Osteocyte (in vitro differentiated cells): ENCODE measurements around the gene ZDHHC14. TPM values are rescaled to one million over a fixed set of nuclear protein-coding genes. Genes with fewer than 3 reads are reported as not detected.
"Not testable (repeated sequence)": the region's sequence is repeated elsewhere in the genome, so short reads cannot be mapped to it uniquely, and the experiment has no call there.

Source experiments
- DNase-seq: peaks from one replicate; pipeline ENCODE4 v3.0.0; 2021; ENCODE audit warnings: mixed read lengths; ENCODE audit not compliant: unreplicated experiment; ENCODE audit errors: extremely low spot score
- H3K27ac Mint-ChIP-seq: one replicate; pipeline ENCODE4 v1.8.0; 2021; ENCODE audit warnings: mild to moderate bottlenecking, mixed read lengths; ENCODE audit not compliant: unreplicated experiment
- H3K27me3 Mint-ChIP-seq: one replicate; pipeline ENCODE4 v1.8.0; 2021; ENCODE audit warnings: mixed read lengths; ENCODE audit not compliant: unreplicated experiment
- H3K36me3 Mint-ChIP-seq: one replicate; pipeline ENCODE4 v1.8.0; 2021; ENCODE audit warnings: mixed read lengths; ENCODE audit not compliant: unreplicated experiment
- H3K4me1 Mint-ChIP-seq: one replicate; pipeline ENCODE4 v1.8.0; 2021; ENCODE audit warnings: mixed read lengths; ENCODE audit not compliant: unreplicated experiment
- H3K4me3 Mint-ChIP-seq: one replicate; pipeline ENCODE4 v1.8.0; 2021; ENCODE audit warnings: mild to moderate bottlenecking, moderate library complexity, mixed read lengths; ENCODE audit not compliant: unreplicated experiment
- H3K9me3 Mint-ChIP-seq: one replicate; pipeline ENCODE4 v1.8.0; 2021; ENCODE audit warnings: mixed read lengths; ENCODE audit not compliant: unreplicated experiment
- total RNA-seq: library from RNA; stranded (reverse); gene quantifications from 2 replicates; pipeline ENCODE4 v1.2.1, GENCODE V29; 2021
- TF ChIP-seq, protein P1 (sequence below): fragments of 200-600 bp; sonication (generic); IDR thresholded peaks from 2 replicates; pipeline ENCODE4 v1.5.0; 2021; ENCODE audit warnings: antibody characterized with exemption, mild to moderate bottlenecking, moderate library complexity

The ZDHHC14 gene
- total RNA-seq, 1 donor from 2014 or later = 9.1 TPM

DNA sequence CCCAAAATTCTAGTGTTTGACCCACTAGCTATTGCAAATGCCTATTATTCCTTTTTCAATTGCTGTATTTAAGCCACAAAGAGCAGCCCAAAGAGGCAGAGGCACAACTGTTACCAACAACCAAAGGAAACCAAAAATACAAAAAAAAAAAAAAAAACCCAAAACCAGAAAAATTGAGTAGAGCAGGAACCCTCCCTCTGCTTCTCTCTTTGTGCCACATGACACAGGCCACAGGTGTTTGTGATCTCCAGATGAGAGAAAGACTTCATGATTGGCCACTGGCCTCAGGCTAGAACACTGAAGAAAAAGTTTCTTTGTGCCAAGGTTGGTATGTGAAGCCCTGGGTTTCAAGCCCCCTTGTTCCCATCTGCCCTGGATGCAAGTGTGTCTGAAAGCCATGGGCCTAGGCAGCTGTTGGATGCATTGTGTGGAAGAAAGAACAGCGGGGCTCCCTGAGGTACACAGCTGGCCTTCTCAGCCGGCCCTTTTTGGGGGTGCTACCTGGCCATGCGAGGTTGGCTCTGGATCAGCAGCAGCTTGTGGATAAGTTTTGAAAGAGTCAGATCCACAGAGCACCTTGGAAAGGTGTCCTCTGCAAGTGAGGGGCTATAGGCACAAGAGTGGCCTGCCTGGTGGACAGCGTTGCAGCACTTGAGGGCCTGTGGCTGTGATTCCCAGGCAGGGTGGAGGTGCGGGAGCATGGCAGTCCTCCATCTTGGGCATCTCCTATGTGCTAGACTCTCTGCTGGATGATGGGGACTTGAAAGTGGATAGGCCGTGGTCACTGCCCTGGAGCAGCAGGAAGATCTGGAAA, 204.5 kb downstream of the ZDHHC14 start:
- peaks cover 3% of the 10 kb centered on the region for H3K36me3 Mint-ChIP-seq
- H3K27ac Mint-ChIP-seq = no peak overlapping the region
- no peak overlapping the region for H3K4me3 Mint-ChIP-seq
- H3K4me1 Mint-ChIP-seq = peaks cover 5% of the 10 kb centered on the region
- TF ChIP-seq, protein P1, sequence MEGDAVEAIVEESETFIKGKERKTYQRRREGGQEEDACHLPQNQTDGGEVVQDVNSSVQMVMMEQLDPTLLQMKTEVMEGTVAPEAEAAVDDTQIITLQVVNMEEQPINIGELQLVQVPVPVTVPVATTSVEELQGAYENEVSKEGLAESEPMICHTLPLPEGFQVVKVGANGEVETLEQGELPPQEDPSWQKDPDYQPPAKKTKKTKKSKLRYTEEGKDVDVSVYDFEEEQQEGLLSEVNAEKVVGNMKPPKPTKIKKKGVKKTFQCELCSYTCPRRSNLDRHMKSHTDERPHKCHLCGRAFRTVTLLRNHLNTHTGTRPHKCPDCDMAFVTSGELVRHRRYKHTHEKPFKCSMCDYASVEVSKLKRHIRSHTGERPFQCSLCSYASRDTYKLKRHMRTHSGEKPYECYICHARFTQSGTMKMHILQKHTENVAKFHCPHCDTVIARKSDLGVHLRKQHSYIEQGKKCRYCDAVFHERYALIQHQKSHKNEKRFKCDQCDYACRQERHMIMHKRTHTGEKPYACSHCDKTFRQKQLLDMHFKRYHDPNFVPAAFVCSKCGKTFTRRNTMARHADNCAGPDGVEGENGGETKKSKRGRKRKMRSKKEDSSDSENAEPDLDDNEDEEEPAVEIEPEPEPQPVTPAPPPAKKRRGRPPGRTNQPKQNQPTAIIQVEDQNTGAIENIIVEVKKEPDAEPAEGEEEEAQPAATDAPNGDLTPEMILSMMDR = no peak
- peaks cover under 1% of the 10 kb centered on the region for H3K27me3 Mint-ChIP-seq
- peak; percentile 81 for DNase-seq
- H3K9me3 Mint-ChIP-seq = peaks cover 13% of the 10 kb centered on the region

DNA sequence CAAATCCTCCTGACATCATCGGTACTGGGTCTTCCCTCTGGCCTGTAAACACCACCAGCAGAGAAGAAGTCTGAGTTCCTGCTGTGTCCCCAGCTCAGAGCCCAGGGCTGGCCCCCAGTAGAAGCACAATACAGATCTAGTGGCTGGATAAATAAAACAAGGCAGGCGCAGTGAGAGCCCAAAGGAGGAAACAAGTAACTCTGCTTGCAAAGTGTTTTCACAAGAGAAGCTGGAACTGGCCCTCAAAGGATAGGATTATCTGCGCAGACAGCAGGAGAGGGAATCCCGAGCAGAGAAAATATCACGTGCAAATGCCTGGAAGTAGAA, 205.1 kb downstream of the ZDHHC14 start:
- Mint-ChIP-seq H3K9me3 (peaks cover 13% of the 10 kb centered on the region), H3K27me3 (no peaks in the 10 kb centered on the region), H3K4me3 (no peak overlapping the region), H3K4me1 (peaks cover 5% of the 10 kb centered on the region), H3K27ac (no peak overlapping the region), H3K36me3 (peaks cover 3% of the 10 kb centered on the region)
- TF ChIP-seq, protein P1 = no peak
- DNase-seq = peak; percentile 51

DNA sequence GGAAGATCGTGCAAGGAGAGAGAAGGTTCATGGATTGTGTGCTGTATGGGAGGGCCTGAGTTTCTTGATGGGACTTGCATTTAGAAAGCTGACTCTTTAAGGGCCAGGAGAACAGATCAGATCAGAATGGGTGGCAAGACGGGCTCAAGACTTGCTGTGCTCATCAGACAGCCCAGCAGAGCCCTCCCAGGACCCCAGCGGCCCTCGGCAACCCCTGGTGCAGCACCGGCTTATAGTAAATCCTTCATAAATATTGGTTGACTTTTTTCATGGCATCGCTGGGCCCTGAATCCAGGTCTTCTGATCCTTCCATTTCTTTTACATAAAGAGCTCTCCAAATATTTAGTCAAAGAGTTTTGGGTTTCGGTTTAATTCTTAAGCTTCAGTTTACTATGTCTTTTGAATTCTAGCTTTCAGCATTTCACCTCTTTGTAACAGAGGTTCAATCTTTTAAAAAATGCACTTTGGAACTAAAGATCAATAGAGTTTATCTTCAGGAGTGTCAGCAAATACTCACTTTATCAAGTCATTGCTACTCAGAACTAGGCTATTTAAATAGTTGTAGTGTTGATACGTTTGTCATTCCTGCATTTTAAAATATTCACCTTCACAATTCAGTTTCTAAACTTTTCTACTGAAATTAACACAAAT, 205.6 kb downstream of the ZDHHC14 start:
- H3K9me3 Mint-ChIP-seq = peaks cover 13% of the 10 kb centered on the region
- DNase-seq = peak; percentile 51
- TF ChIP-seq, protein P1 = no peak
- peaks cover 5% of the 10 kb centered on the region for H3K4me1 Mint-ChIP-seq
- H3K4me3 Mint-ChIP-seq = no peak overlapping the region
- H3K27ac Mint-ChIP-seq = no peak overlapping the region
- no peaks in the 10 kb centered on the region for H3K27me3 Mint-ChIP-seq
- peaks cover 3% of the 10 kb centered on the region for H3K36me3 Mint-ChIP-seq

DNA sequence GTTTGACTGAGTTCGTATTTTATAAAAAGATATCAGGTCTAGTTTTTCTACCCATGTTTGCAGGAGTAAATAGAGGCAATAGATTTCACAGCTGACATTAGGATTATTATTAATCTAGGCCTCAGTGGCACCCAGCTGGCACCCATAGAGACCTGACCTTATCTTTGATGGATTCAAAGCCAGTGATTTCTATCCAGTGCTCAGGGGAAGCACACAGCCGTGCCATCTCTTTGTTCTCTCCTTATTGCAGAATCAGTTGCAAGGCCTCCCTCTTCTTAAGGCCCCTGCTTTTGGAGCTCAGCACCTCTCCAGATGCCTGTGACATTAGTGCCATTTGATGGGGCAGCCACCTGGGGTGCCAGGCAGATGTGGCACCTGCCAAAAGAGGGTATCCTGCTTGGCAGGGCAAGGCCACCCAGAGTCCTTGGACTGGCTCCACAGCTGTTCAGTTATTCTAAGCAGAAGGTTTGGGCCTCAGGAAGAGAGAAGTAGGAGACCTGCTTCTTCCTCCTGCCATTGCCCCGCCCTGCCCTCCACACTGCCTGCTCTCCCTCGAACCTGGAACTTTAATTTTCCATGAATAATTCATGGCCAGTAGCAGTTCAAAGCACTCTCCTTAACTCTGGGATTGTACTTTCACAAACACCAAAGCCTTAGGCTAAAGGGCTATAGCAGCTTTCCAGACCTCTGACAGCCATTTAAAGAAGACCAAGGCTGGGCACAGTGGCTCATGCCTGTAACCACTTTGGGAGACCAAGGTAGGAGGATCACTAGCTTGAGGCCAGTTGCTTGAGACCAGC, 206.3 kb downstream of the ZDHHC14 start:
- Mint-ChIP-seq H3K27ac (no peak overlapping the region), H3K4me1 (peaks cover 5% of the 10 kb centered on the region), H3K4me3 (no peak overlapping the region), H3K27me3 (no peaks in the 10 kb centered on the region), H3K36me3 (peaks cover 3% of the 10 kb centered on the region), H3K9me3 (peaks cover 10% of the 10 kb centered on the region)
- DNase-seq = no peak
- TF ChIP-seq, protein P1 = no peak

DNA sequence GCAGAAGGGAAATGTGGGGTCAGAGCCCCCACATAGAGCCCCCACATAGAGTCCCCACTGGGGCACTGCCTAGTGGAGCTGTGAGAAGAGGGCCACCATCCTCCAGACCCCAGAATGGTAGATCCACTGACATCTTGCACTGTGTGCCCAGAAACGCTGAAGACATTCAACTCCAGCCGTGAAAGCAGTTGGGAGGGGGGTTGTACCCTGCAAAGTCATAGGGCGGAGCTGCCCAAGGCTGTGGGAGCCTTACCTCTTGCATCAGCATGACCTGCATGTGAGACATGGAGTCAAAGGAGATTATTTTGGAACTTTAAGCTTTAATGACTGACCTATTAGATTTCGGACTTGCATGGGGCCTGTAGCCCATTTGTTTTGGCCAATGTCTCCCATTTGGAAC, 209.7 kb downstream of the ZDHHC14 start:
- H3K4me3 Mint-ChIP-seq, H3K27me3 Mint-ChIP-seq, H3K36me3 Mint-ChIP-seq, H3K4me1 Mint-ChIP-seq, H3K9me3 Mint-ChIP-seq, H3K27ac Mint-ChIP-seq: not testable (repeated sequence)
- DNase-seq = peak; percentile 63
